Activated CD4-positive, alpha-beta T cell treated with anti-CD3 and anti-CD28 coated beads for 4 hours (primary cell): Measurements from ENCODE around the gene RBL2.

Experiments
- DNase-seq, 2 donors: peaks; one replicate each; pipeline ENCODE4 v3.0.0-alpha.2; 2020

Gene RBL2

DNA sequence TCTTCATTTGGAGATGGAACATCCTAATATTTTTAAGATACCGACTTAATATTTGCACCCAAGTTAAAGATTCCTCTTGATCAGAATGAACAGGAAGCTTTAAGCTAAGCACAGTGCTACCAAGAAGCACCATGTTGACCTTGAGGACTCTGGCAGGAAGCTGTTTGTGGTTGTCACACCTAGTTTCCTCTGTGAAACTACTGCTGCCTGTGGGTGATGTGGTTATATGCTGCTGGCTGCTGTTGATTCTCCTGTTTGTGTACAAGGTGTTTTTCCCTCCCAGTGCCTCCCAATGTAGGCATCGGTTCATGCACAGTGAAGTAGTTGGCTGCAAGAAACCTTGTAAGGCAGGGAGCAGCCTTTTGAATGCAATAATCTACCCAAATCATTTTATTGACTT lies 23.4 kb downstream of the RBL2 start:
- DNase-seq, result peak; percentile 61 to 65

DNA sequence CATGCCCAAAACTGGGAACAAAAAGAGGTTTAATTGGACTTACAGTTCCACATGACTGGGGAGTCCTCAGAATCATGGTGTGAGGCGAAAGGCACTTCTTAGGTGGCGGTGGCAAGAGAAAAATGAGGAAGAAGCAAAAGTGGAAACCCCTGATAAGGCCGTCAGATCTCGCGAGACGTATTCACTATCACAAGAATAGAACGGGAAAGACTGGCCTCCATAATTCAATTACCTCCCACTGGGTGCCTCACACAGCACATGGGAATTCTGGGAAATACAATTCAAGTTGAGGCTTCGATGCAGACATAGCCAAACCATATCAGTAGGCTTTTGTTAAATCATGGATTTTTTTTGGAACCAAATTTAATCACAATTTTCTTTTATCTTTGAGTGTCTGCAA lies 24.4 kb downstream of the RBL2 start:
- no peak for DNase-seq

DNA sequence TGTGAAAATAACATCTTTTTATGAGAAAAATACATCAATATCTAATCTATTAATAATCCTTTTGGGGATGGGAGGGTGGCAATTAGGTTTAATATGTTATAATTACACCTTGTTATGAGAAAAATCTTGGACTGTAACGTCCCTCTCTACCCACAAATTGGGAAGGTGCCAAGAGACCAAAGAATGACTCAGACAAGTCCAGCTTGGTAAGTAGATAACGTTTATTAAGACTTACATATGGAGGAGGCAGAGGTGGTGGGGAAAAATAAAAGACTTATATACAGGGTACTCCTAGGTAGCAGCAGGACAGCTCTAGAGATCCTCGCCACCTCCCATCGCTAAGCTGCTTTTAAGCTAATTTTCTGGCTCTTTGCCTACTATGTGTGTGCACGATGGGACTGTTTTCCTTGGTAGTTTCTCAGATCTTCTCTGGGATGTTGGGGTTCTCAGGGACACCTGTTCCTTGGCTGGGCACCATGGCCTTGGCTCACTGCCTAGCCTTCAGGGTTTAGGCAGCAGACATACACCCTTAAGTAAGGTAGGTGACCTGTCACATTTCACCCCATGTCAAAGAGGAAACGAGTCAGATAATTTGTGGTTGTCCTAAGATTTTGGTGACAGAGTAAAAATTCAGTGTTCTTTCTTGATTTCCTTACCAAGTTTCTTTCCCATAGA lies 31.5 kb downstream of the RBL2 start:
- DNase-seq, result no peak

GRCh38 chr16:53476867-53477266 lies 42.6 kb downstream of the RBL2 start:
- no peak for DNase-seq

DNA sequence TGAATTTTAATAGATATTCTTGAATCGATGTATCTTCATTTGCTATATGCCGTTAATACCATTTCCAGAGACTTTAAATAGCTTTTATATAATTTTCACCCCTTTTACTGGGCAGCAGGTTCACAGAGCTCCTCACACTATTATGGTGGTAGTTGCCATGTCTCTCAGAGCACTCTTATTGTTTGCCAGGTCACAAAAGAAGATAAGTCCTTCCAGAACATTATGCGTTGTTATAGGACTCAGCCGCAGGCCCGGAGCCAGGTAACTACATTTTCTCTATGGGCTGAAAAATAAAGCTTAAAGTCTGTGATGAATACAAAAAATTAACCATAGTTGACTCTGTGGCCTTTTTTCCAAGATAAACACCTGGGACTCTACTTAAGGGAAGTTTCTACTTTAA lies 44.7 kb downstream of the RBL2 start:
- DNase-seq, result no peak

DNA sequence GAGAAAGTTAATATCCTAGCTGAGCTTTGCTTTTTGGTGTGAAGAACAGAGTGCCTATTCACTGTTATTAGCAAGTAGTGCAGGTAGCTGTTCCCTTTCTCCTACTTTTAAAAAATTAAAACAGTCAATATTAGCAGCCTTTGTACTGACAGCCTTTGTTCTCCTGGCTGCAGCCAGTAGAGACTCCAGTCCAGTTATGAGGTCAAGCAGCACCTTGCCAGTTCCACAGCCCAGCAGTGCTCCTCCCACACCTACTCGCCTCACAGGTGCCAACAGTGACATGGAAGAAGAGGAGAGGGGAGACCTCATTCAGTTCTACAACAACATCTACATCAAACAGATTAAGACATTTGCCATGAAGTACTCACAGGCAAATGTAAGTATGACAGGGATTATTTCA lies 46.1 kb downstream of the RBL2 start:
- no peak for DNase-seq

GRCh38 chr16:53482123-53482522 lies 47.9 kb downstream of the RBL2 start:
- DNase-seq, result no peak

DNA sequence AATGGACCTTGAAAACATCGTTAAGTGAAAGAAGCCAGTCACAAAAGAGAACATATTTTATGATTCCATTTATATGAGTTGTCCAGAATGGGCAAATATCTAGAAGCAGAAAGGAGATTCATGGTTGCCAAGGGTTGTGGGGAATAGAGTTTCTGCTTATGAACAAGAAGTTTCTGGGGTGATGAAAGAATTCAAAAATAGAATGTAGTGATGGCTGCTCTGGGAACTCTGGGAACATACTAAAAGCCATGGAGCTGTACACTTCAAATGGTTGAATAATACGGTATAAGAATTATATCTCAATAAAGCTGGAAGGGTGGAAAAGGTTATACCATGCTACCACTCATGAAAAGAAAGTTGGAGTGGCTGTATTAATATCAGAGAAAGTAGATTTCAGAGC lies 50.3 kb downstream of the RBL2 start:
- DNase-seq, result no peak

GRCh38 chr16:53486230-53486629 lies 52.0 kb downstream of the RBL2 start:
- no peak for DNase-seq

DNA sequence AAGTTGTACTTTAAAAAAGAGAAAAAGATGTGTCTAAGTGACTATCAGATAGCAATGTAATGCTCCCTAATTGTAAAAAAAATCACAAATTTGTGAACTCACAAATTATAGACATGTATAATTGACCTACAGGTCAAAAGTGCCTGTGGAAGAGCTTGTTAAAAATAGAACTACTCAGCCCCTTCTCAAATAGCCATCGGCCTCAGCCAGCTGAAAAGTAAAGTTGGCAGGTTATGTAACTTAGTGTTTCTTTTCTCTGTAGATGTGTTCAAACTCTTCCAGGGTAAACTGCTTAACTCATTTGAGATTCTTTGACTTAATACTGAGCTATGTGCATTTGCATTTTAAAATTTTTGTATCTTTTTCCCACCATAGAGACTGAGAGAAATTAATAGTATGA lies 55.5 kb downstream of the RBL2 start:
- DNase-seq, result no peak

- no peak for DNase-seq
Observed at GRCh38 chr16:53492503-53492902, 58.2 kb downstream of the RBL2 start.

GRCh38 chr16:53494636-53495035 lies 60.4 kb downstream of the RBL2 start:
- no peak for DNase-seq

DNA sequence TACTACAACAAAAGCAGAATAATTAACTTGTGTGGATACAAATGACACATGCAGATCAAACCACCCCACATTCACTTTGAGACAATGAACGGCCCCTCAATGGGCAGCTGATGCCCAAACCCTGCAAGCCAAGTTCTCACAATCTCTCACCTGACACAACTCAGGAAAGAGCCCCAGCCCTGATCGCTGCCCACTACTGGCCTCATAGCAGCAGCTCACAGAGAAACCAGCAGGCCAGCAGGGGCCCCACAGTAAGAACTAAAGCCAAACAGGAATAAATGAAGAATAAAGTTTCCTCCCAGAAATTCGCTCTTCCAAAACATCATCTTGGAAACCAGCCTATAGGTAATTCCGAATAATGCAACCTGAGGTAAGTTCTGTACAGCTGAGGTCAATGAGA lies 61.1 kb downstream of the RBL2 start:
- no peak for DNase-seq

- no peak for DNase-seq
Observed at GRCh38 chr16:53498984-53499383, 64.7 kb downstream of the RBL2 start.

- no peak for DNase-seq
Observed at GRCh38 chr16:53501216-53501859, 67.1 kb downstream of the RBL2 start.

- peak in 1 of 2 donors; percentile 28 for DNase-seq
Observed at GRCh38 chr16:53502331-53503269, 68.3 kb downstream of the RBL2 start, which contains the start of gene AKTIP. Gene AKTIP (minus strand): TSS chr16:53503209. CDS start chr16:53500259, 2,950 bp downstream.

DNA sequence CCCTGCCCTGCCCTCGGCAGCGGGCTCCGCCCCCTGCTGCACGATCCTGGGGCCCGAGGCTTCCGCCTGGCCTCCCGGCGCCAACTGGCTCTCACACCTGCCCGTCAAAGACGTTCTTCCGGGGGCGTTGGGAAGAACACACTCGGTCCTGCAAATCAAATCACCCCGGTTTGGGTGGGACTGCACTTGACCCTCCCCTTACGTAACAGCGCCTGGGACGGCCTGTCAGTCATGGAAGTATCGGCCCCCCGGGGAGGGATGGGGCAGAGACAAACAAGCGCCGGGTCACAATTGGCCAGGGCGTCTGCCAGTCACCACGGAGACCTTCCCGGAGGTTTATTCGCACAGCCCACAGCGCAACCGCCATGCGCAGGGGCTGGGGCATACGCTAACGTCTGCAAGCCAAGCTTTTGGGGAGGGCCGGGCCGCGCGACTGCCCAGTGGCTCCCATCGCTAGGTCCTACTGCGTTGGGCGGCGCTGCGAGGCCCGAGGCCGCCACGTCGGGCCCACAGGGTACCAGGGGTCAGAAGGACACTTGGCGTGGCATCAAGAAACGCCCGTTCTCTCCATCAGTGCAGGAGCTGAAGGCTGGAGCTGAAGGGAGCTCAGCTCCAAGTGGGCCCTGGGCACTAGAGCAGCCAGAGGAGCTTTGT lies 69.1 kb downstream of the RBL2 start:
- DNase-seq, result peak; percentile 99 to 100

DNA sequence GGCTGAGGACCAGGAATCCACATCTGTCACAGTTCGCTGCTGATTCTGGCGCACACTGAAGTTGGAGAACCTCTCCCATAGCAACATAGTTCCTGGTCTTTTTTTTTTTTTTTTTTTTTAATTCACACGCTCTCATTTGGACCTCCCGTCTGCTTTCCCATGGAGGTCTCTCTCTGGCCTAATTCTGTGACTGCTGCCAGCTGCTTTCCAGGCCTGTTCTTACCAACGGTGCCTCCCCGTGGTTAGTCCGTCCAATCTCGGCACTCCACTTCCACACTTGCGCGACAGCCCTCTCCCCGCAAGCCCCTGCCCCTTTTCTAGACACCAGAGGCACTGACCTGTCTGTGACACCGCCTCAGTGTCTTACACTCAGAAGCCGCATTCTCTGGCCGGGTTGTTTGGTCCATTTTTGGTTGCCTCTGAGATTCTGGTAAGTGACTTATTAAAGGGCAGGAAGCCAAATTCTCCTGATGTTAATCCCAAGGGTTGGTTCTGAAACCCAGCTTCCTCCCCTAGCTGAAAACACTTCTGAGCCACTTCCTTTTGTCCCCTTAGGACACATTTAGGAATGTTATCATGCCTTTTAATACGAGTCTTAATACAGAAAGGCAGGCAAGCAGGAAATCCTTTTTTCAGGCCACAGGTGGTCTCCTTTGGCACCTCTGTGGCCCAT lies 69.9 kb downstream of the RBL2 start:
- DNase-seq, result peak; percentile 22

- peak; percentile 12 to 44 for DNase-seq
Observed at GRCh38 chr16:53504665-53505064, 70.4 kb downstream of the RBL2 start.

DNA sequence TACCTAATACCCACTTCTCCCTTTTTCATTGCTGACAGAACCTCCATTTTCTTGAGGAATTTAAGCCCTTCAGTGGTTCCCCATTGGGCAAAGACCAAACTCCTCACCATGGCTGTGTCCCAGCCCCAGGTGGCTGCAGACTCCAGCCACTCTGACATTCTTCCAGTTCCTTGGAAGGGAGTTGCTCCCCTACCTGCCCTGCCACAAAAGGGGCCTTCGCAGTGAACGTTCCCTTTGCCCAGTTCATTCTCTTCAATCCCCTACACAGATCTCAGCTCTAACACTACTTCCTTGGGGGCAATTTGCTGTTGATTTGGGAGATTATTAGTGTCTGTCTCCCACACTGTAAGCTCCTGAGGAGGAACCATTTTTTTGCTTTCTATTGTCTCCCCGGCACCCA lies 72.0 kb downstream of the RBL2 start:
- DNase-seq, result no peak

DNA sequence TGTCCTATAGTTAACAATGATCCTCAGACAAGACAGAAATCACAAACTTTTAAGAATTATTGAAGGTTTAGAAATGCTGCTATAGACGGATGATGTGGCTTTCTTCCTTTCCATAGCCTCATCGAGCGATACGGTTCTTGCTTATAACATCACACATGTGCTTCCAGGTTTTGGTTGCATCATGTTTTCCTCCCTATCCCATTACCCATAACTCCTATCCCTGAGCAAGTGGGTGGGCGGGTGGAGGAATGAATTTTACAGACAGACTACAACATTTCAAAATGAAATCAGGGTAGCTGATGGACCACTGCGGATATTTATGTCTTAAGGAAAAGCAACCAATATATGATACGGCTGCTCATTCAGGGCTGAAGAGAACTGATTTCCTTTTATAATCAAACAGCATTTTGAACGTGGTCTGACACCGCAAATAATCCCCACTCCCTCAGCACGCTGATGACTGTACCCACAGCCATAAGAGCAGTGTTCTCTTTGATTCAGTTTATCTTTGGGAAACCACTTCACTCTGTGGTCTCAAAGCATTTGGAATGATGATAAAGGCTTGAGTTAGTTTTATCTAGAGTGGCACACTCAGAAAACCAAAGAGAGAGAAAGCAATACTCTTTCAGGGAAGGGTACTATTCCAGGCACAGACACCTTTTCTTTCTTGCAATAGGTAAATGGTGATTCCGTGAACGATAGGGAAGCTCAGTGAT lies 73.4 kb downstream of the RBL2 start:
- no peak for DNase-seq
